Kidney (tissue), 14 donors: ENCODE data around the gene FBN2. TPM values are rescaled to one million over a fixed set of nuclear protein-coding genes. Genes with fewer than 3 reads are reported as not detected.

ENCODE experiments used
- DNase-seq, 5 donors: peaks; one replicate each; pipeline ENCODE4 v3.0.0-alpha.2; 2013 to 2020
- FAIRE-seq: peaks from 2 replicates; lab custom pipeline; 2012; peaks lifted over from hg19 to GRCh38; lab: Jason Lieb, UNC
- H3K27ac ChIP-seq, 2 donors: one replicate each; pipeline ENCODE4 v1.7.0; 2013; ENCODE audit warnings: low read depth in 2 of 2, low read length in 2 of 2, inconsistent platforms in 1 of 2
- H3K27me3 ChIP-seq: one replicate; pipeline ENCODE4 v1.7.1; 2013; ENCODE audit warnings: low read length, inconsistent platforms; ENCODE audit not compliant: control insufficient read depth, insufficient read depth
- H3K36me3 ChIP-seq, 3 donors: one replicate each; pipeline versions ENCODE4 v1.7.0 to v1.7.1; 2013; ENCODE audit warnings: low read length in 3 of 3, control low read depth in 1 of 3, inconsistent platforms in 1 of 3; ENCODE audit not compliant: insufficient read depth in 3 of 3, control insufficient read depth in 2 of 3
- H3K4me1 ChIP-seq, 3 donors: one replicate each; pipeline versions ENCODE4 v1.7.0 to v1.7.1; 2013; ENCODE audit warnings: low read length in 3 of 3, inconsistent platforms in 1 of 3, low read depth in 1 of 3; ENCODE audit not compliant: control insufficient read depth in 2 of 3, insufficient read depth in 2 of 3
- H3K4me3 ChIP-seq, 3 donors: one replicate each; pipeline versions ENCODE4 v1.7.0 to v1.8.1; 2013; ENCODE audit warnings: low read length in 3 of 3, control low read depth in 1 of 3, inconsistent platforms in 1 of 3
- H3K9ac ChIP-seq, 3 donors: one replicate each; pipeline versions ENCODE4 v1.7.0 to v1.7.1; 2013; ENCODE audit warnings: low read length in 3 of 3, control low read depth in 1 of 3, inconsistent platforms in 1 of 3
- H3K9me3 ChIP-seq, 3 donors: one replicate each; pipeline versions ENCODE4 v1.7.0 to v1.7.1; 2013; ENCODE audit warnings: low read length in 3 of 3, control low read depth in 1 of 3, inconsistent platforms in 1 of 3; ENCODE audit not compliant: control insufficient read depth in 2 of 3, insufficient read depth in 1 of 3
- CTCF ChIP-seq: IDR thresholded peaks from 3 replicates; pipeline ENCODE4 v1.5.1; 2012; ENCODE audit warnings: mild to moderate bottlenecking, moderate library complexity, borderline replicate concordance; ENCODE audit not compliant: insufficient read depth; ENCODE audit errors: extremely low read depth
- intact Hi-C: fragments of 100-400 bp; cut with DNase I; formaldehyde crosslinking; loops from one replicate; pipeline ENCODE4 v1.11.1; 2022
- polyA plus RNA-seq: library from polyadenylated mRNA; stranded (reverse); fragments of 350-450 nt; fragmentation: Illumina TruSeq; extraction: RNeasy Lipid Tissue Mini Kit (QIAGEN cat#74804); gene quantifications from one replicate; pipeline ENCODE4 v1.2.3, GENCODE V29; 2014; ENCODE audit warnings: low read depth, low replicate concordance; ENCODE audit not compliant: insufficient read depth
- total RNA-seq: library from RNA; stranded (reverse); fragmentation: NEBNext Ultra II Directional; extraction: Animal tissue kit (Norgen Biotek cat#: 25700); gene quantifications from one replicate; pipeline ENCODE4 v1.2.1, GENCODE V29; 2021
- donor health status: control.
- donor health status: control.
- donor health status: control.
- donor health status: control.
- donor health status: control.
- donor health status: DM: yes; HTN: yes; CAD: no.
- donor health status: Normal renal cell carcinoma (clear cell type).

FBN2 gene
- total and polyA plus RNA-seq, 2 donors from 2014 or later, result 0.11 to 1.0 TPM

- Histone ChIP-seq H3K27me3 (no peaks in the 10 kb centered on the region), H3K36me3 (no peaks in the 10 kb centered on the region), H3K9ac (no peak overlapping the region), H3K9me3 (no peaks in the 10 kb centered on the region), H3K27ac (no peak overlapping the region), H3K4me3 (no peak overlapping the region), H3K4me1 (no peaks in the 10 kb centered on the region)
- intact Hi-C loops, result no loop called here
- no peak for FAIRE-seq
- peak in 1 of 5 donors; percentile 4 for DNase-seq
- TF ChIP-seq CTCF, result no peak
Measured at GRCh38 chr5:128572051-128572929, 34.2 kb upstream of the FBN2 start.

DNA sequence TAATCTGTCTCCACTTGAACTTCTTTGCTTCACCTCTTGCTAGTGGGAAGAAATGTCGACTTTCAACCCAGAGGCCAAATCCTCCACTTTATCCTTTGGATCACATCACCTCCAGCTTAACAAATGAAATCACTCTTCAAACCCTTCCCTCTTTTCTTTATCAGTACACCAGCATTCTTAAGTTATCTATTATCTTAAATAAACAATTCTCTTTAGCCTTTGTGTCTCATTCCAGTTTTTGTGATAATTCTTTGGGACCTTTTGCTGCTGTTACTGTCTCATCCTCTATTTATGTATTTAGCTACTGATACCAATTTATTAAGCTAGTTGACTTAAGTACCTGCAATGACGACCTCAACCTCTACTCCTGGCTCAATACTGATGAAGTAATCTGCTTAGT lies 28.1 kb upstream of the FBN2 start:
- intact Hi-C loops, result no loop called here
- no peak overlapping the region for H3K9ac ChIP-seq
- no peak for TF ChIP-seq CTCF
- no peak overlapping the region for H3K27ac ChIP-seq
- no peak overlapping the region for H3K4me3 ChIP-seq
- no peak for FAIRE-seq
- DNase-seq, result no peak
- no peaks in the 10 kb centered on the region for H3K27me3 ChIP-seq
- H3K4me1 ChIP-seq, result no peaks in the 10 kb centered on the region
- no peaks in the 10 kb centered on the region for H3K36me3 ChIP-seq
- H3K9me3 ChIP-seq, result no peaks in the 10 kb centered on the region

DNA sequence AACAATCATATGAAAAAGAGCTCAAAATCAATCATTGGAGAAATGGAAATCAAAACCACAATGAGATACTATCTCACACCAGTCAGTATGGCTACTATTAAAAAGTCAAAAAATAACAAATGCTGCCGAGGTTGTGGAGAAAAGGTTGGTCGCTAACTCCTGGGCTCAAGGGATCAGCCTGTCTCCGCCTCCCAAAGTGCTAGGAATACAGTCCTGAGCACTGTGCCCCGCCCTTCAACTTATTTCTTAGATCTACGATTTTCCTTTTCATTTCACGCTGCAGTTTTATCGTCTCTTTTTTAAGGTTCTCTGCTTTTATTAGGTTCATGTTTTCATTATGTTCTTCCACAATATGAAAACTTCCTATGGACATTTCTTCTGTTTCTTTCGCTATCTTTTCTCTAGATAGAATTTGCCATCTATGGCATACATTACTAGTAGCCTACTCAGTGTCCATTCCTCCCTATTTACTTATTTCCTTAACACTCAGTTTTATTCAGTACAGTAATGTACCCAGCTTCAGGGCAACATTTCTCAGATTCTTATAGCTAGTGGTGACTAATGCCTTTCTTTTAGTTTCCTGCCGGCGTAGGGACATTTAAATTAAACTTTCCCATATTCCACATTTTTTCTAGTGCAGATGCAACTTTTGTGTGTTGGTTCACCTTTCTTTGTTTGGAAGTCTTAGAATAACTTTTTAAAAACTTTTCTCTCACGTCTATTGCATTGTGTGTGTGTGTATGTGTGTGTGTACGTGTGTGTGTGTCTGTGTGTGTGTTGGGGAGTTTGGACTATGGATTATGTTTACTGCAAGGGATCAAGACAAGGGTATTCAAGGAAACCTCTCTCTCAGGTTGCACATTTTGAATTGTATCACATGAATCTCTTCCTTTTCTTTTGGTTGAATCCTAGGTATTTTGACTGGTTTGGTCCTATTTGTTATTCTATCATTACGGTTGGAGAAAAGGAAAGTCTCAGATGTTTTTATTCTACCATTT lies 21.6 kb upstream of the FBN2 start:
- no peaks in the 10 kb centered on the region for H3K27me3 ChIP-seq
- no peak for FAIRE-seq
- H3K9me3 ChIP-seq, result no peaks in the 10 kb centered on the region
- DNase-seq, result no peak
- H3K9ac ChIP-seq, result no peak overlapping the region
- no peak overlapping the region for H3K27ac ChIP-seq
- no peak for TF ChIP-seq CTCF
- no peaks in the 10 kb centered on the region for H3K36me3 ChIP-seq
- intact Hi-C loops, result no loop called here
- no peak overlapping the region for H3K4me3 ChIP-seq
- H3K4me1 ChIP-seq, result no peaks in the 10 kb centered on the region
